AG09319 (cell line): ENCODE data around the gene RAB3IL1.
A peak's percentile ranks its signal among the peaks of the same experiment; 100 is the strongest.

Experiments used
- DNase-seq: peaks from one replicate; pipeline ENCODE4 v3.0.0-alpha.2; 2010; ENCODE audit warnings: low read depth; ENCODE audit errors: extremely low read depth
- TF ChIP-seq, protein P1 (sequence below): IDR thresholded peaks from 2 replicates; pipeline ENCODE4 v1.5.1; 2011; ENCODE audit warnings: low read depth, mild to moderate bottlenecking, inconsistent platforms, low read length, moderate library complexity

RAB3IL1 gene

DNA sequence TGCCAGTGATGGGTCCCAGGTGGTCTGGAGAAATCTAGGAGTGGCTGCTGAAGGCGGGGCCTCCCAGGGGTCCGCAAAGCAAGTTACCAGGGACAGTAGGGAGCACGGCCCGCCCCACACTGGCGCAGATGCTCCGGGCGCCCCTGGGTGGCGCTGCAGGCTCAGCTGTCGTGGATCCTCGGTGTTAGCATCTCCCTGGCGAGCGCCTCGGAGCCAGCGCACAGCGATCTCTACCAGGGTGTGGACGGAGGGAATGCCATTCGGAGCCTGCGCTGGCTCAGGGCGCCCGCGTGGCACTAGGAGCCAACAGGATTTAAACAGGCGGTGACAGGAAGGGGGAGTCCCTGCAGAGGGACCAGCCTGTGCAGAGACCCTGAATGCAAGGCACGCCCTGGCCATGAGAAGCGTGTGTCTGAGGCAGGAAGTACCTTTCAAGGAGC, 46.2 kb downstream of the RAB3IL1 start:
- DNase-seq = peak; percentile 50
- TF ChIP-seq, protein P1, sequence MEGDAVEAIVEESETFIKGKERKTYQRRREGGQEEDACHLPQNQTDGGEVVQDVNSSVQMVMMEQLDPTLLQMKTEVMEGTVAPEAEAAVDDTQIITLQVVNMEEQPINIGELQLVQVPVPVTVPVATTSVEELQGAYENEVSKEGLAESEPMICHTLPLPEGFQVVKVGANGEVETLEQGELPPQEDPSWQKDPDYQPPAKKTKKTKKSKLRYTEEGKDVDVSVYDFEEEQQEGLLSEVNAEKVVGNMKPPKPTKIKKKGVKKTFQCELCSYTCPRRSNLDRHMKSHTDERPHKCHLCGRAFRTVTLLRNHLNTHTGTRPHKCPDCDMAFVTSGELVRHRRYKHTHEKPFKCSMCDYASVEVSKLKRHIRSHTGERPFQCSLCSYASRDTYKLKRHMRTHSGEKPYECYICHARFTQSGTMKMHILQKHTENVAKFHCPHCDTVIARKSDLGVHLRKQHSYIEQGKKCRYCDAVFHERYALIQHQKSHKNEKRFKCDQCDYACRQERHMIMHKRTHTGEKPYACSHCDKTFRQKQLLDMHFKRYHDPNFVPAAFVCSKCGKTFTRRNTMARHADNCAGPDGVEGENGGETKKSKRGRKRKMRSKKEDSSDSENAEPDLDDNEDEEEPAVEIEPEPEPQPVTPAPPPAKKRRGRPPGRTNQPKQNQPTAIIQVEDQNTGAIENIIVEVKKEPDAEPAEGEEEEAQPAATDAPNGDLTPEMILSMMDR = peak; percentile 94

DNA sequence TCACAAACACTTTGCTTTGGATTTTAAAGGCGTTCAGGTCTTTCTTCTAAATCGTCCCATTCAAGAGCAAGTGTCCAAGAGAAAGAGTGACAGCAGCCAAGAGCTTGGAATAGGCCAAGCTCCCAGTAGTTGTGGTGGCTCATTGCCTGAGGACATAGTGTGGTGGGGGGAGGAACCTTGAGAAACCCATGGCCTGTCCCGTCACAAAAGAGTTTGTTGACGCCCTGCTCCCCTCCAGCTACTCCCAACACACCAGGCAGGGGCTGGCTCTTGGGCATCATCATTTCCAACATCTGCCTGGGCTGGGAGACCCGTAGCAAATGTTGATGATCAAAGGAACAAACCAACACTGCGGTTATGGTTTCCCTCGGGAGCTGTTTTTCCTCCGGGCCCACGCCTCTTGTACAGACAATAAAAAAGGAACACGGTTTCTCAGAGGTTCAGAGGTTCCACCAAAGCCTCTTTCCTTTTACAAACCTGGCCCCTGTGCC, 46.8 kb downstream of the RAB3IL1 start:
- DNase-seq = no peak
- TF ChIP-seq, protein P1 = no peak

DNA sequence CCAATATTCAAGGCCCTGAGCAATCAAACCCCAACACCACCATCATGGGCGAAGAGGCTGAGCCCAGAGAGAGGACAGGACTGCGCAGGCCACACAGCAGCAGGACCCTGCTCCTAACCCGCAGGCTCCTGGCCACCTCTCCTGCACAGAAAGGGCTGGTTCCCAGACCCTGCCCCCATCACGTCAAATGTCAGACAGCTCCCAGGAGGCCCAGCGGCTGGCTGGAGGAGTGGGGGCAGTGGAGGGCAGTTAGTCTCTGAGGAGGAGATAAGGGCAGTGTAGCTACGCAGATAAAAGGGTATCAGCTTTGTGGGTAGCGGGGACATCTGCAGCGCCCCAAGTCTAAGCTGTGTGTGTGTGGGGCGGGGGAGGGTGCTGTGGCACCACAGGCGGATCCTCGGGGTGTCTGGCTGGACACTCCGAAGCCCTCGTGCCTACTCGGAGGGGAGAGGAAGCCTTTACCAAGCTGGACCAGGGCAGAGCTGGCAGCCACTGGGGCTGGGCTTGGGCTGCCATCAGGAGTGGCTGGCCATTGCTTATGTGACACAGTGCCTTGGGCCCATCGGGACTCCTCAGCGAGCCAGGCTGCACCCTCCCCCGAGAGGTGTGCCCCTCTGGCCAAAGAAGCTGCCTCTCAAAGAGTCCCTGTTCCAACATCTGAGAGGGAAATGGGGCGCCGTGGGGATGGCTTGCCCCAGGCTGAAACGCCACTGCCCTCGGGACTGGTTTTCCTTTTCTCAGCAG, 47.5 kb downstream of the RAB3IL1 start:
- DNase-seq = no peak
- TF ChIP-seq, protein P1 = no peak

DNA sequence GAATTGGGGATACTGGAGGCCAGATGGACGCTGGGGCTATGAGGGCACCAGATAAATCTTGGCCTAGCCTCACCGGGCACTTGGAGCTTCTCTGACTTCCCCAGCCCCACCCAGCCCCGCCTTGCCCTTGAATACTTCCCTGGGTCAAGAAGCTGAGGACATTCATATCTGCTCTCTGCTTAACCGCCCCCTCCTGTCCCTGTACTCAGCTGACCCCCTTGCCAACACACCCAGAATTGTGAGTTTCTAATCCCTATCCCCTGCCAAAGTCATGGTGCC, 48.0 kb downstream of the RAB3IL1 start:
- TF ChIP-seq, protein P1 = no peak
- no peak for DNase-seq

DNA sequence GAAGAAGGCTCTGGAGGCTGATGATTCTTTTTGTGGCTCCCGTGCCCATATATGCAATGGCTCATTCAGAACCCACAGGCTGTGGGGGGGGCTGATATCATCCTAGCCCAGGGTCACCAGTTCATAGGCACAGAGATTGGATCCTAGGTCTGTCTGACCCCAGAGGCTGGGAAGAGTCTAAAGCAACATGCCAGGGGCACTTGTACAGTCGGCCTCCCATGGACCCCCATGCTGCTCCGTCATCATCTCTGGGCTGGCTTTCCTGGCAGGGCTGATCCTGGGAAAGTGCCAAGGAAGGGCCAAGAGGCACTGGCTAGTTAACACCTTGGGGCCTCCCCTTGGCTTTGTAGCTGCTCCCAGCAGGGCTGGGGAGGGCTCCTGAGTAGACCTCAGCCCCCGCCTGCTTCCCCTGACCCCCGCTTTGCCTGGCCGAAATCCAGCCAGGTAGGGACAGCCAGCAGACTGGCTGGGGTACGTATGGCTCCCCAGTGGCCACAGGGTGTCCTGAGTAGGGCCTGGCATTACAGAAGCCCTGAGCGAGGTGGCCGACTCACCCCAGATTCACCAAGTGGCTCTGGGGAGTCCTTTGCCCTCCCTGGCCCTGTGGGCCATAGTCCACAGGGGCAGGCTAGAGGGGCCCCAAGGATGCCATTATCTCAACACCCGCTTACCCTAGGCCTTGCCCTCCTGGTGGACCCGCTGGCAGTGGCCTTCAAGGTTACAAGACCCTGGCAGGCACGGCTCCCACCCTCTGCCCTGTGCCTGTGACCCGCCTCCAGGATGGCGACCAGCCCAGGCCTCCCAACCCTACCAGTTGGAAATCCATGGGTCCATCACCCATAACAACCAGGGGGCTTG, 48.6 kb downstream of the RAB3IL1 start:
- no peak for DNase-seq
- TF ChIP-seq, protein P1 = no peak

DNA sequence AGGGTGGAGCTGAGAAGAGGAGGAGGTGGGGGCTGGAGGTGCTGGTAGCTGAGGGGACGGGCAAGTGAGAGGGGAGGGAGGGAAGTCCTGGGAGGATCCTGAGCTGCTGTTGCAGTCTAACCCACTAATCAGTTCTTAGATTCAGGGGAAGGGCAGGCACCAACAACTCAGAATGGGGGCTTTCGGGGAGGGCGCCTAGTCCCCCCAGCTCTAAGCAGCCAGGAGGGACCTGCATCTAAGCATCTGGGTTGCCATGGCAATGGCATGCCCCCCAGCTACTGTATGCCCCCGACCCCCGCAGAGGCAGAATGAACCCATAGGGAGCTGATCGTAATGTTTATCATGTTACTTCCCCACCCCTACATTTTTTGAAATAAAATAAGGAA, 50.4 kb downstream of the RAB3IL1 start:
- DNase-seq = no peak
- TF ChIP-seq, protein P1 = no peak
